HG02623 (cell line): ENCODE data around the gene ARFGAP1.

Source experiments
- ATAC-seq: cut with Tn5 transposase; IDR thresholded peaks from one replicate; pipeline ENCODE4 v1.9.1; 2021; ENCODE audit warnings: moderate library complexity; ENCODE audit not compliant: unreplicated experiment

ARFGAP1 gene

GRCh38 chr20:63317061-63317460, 44.4 kb downstream of the ARFGAP1 start:
- no peak for ATAC-seq

GRCh38 chr20:63317601-63318291, 45.1 kb downstream of the ARFGAP1 start:
- no peak for ATAC-seq

- ATAC-seq, result no peak
Observed at GRCh38 chr20:63318391-63319163, 46.0 kb downstream of the ARFGAP1 start.

GRCh38 chr20:63319164-63320040, 46.8 kb downstream of the ARFGAP1 start:
- ATAC-seq, result no peak

- no peak for ATAC-seq
Observed at GRCh38 chr20:63320041-63320511, 47.5 kb downstream of the ARFGAP1 start.

GRCh38 chr20:63320616-63321147, 48.1 kb downstream of the ARFGAP1 start:
- ATAC-seq, result no peak

- ATAC-seq, result no peak
Observed at GRCh38 chr20:63321148-63321831, 48.7 kb downstream of the ARFGAP1 start.

- ATAC-seq, result no peak
Observed at GRCh38 chr20:63322146-63322932, 49.7 kb downstream of the ARFGAP1 start.

GRCh38 chr20:63322933-63323273, 50.3 kb downstream of the ARFGAP1 start:
- no peak for ATAC-seq

- ATAC-seq, result no peak
Observed at GRCh38 chr20:63323357-63323981, 50.9 kb downstream of the ARFGAP1 start.

GRCh38 chr20:63325021-63325471, 52.4 kb downstream of the ARFGAP1 start:
- ATAC-seq, result no peak

- ATAC-seq, result no peak
Observed at GRCh38 chr20:63325554-63326313, 53.1 kb downstream of the ARFGAP1 start.

GRCh38 chr20:63326314-63327230, 54.0 kb downstream of the ARFGAP1 start:
- no peak for ATAC-seq

GRCh38 chr20:63327231-63327745, 54.7 kb downstream of the ARFGAP1 start:
- no peak for ATAC-seq

GRCh38 chr20:63328026-63328700, 55.5 kb downstream of the ARFGAP1 start:
- ATAC-seq, result no peak

GRCh38 chr20:63328718-63329275, 56.2 kb downstream of the ARFGAP1 start:
- no peak for ATAC-seq
